Measurements from ENCODE around the gene AQP12A. TPM values are rescaled to one million over a fixed set of nuclear protein-coding genes. Genes with fewer than 3 reads are reported as not detected.
"Not testable (repeated sequence)": the region's sequence is repeated elsewhere in the genome, so short reads cannot be mapped to it uniquely, and the experiment has no call there.

Gene AQP12A
- total and polyA plus RNA-seq, 12 donors: not detected

DNA sequence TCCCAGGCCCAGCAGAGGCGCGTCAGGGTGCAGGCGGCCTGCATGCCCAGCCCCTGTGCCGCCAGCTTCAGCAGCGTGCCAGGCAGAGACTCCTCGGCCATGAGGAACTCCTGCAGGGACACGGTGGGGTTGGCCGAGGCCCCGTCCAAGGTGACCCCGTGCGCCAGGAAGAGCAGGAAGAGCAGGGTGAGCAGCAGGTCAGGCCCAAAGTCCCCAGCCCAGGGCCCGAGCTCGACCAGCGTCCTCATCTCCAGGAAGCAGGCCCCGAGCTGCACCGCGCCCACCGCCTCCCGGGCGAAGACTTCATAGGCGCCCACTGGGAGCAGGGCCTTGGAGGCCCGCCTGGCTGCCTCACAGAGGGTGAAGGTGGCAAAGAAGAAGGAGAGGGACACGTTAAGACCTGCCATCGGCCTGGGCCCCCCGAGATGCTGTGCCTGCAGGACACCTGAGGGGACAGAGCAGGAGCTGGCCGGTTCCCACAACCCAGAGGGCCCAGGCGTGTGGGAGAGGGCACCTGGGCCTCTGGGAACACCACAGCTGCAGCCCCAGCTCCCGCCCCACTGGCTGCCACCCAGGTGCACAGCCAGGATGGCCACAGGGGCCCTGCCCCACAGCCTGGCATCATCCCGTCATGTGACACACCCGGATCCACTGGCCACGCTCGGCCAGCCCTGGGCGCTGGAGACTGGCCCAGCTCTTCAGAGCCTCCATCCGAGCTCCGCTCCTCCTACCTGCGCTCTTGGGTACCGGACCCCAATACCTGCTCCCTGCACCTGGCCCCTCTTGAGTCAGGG lies 9.0 kb upstream of the AQP12A start, which contains the start of gene AQP12B:
AQP12B (minus strand) TSS at position 455 of the 794 bp plus-strand sequence; CDS start at position 407, 48 bp downstream.
- WGBS, 4 donors: 76 to 96% (median 84%) methylated on average over 12 to 34 of the region's 37 CpGs
- H3K4me3 ChIP-seq; intact Hi-C loops (cut with DNase I); H3K27ac ChIP-seq; DNase-seq; H3K27me3 ChIP-seq; H3K4me1 ChIP-seq (replicated peaks in 1 of 2); H3K36me3 ChIP-seq (replicated peaks in 1 of 2); H3K9me3 ChIP-seq (replicated peaks in 1 of 3): not testable (repeated sequence)

DNA sequence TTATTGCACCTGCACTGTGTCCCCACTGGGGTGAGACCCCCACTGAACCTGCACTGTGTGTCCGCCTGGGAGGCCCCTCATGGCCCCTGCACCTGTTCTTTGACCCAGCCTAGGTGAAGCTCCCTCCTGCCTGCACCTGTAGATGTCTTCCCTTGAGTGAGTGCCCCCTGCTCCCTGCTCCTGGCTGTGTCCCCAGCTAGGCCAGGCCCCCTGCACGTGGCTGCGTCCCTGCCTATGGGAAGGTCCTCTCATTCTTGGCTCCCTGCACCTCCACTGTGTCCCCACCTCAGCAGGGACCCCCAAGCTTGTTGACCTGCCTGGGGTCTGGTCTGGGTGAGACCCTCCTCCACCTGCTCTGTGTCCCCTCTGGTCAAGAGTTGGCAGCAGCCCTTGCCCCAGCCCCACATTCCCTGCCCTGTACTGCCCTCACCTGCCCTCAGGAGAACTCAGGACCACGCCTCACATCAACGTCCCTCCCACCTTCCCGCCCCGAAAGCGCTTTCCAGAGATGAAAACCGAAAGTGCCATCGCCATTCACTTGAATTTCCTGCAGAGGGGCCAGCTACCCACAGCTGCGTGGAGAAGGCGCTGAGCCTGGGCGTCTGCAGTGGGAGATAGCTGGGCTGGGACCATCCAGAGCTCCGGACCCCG lies 8.2 kb upstream of the AQP12A start:
- H3K4me1 ChIP-seq (replicated peaks in 1 of 2); H3K27me3 ChIP-seq; H3K9me3 ChIP-seq (replicated peaks in 1 of 3); DNase-seq; intact Hi-C loops (cut with DNase I); H3K4me3 ChIP-seq; H3K36me3 ChIP-seq (replicated peaks in 1 of 2); H3K27ac ChIP-seq: not testable (repeated sequence)
- WGBS, 4 donors: 70 to 90% (median 77%) methylated on average over 2 to 4 of the region's 15 CpGs

DNA sequence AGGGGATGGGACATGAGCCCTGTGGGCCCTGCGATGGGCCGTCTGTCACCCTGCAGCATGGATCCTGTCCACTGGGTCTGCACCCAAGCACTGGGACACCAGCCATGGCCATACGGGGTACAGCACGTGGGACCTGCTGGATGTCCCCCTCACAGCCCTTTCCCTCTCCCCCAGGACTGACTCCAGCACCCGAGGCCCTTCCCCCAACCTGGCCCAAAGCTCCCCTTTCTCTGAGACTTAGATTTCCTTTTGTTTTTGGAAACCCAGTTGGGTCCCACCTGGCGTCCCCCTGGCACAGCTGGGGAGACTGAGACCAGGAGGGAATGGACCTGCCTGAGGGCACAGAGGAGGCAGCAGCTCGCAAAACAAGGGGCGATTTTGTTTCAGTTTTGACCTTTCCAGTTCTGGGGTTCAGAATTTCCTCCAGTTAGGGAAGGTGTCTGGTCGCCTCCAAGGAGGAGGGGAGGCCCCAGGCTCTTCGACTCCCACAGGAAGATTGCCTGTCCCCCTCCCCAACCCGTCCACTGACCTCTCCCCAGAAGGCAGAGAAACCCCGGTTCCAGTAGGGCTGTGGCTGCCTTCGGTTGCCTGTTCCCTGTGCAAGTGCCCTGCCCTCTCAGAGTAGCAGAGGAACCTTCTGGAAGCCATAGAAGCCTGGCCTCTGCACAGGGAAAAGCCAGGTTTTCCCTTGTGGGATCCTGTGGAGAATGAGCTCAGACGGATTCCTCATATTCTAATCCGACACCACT lies 7.5 kb upstream of the AQP12A start:
- H3K4me1 ChIP-seq (replicated peaks in 1 of 2); H3K4me3 ChIP-seq; H3K36me3 ChIP-seq (replicated peaks in 1 of 2); H3K27me3 ChIP-seq; intact Hi-C loops (cut with DNase I); H3K9me3 ChIP-seq (replicated peaks in 1 of 3); H3K27ac ChIP-seq; DNase-seq: not testable (repeated sequence)
- WGBS, 4 donors: 61 to 76% (median 68%) methylated on average over 11 to 15 of the region's 15 CpGs

DNA sequence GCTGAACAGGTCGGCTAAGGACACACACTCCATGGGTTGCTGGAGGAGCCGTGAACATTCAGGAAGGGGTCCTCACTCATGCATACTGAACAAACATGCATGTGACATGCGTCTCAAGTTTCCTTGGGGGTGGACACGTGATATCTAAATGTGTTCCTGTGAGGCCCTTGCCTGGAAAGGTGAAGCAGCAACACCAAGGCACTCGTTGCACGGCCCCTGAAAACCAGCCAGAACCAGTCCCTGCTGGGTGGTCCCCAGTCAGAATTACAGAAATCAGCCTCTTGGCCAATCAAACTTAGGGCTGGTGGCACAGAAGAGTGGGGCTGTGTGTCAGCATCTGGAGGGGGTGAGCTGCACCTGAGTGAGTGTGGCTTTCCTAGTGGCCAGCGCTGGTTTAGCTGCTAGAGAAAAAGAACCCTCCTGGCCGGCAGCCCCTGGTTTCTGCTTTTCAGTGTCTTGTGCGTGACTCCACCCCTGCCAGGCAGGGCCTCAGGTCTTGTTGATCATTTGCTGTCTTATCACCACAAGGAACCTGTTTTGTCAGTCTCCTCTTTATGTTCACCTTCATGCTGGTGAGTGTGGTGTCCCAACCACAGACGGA lies 5.8 kb upstream of the AQP12A start:
- no peak overlapping the region for H3K27ac ChIP-seq
- H3K4me1 ChIP-seq (replicated peaks in 1 of 2): no peaks in the 10 kb centered on the region
- DNase-seq: no peak
- TF ChIP-seq, protein P1, sequence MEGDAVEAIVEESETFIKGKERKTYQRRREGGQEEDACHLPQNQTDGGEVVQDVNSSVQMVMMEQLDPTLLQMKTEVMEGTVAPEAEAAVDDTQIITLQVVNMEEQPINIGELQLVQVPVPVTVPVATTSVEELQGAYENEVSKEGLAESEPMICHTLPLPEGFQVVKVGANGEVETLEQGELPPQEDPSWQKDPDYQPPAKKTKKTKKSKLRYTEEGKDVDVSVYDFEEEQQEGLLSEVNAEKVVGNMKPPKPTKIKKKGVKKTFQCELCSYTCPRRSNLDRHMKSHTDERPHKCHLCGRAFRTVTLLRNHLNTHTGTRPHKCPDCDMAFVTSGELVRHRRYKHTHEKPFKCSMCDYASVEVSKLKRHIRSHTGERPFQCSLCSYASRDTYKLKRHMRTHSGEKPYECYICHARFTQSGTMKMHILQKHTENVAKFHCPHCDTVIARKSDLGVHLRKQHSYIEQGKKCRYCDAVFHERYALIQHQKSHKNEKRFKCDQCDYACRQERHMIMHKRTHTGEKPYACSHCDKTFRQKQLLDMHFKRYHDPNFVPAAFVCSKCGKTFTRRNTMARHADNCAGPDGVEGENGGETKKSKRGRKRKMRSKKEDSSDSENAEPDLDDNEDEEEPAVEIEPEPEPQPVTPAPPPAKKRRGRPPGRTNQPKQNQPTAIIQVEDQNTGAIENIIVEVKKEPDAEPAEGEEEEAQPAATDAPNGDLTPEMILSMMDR (IDR thresholded peaks at IDR 0.05): no peak
- TF ChIP-seq POLR2A (IDR thresholded peaks at IDR 0.05): no peak
- no peaks in the 10 kb centered on the region for H3K27me3 ChIP-seq
- no peak overlapping the region for H3K4me3 ChIP-seq
- whole genome bisulfite sequencing, 4 donors: 73 to 85% (median 79%) methylated on average over 3 to 10 of the region's 10 CpGs
- no peaks in the 10 kb centered on the region for H3K9me3 ChIP-seq (replicated peaks in 1 of 3)
- H3K36me3 ChIP-seq (replicated peaks in 1 of 2): no peaks in the 10 kb centered on the region
- intact Hi-C loops (cut with DNase I): no loop called here

DNA sequence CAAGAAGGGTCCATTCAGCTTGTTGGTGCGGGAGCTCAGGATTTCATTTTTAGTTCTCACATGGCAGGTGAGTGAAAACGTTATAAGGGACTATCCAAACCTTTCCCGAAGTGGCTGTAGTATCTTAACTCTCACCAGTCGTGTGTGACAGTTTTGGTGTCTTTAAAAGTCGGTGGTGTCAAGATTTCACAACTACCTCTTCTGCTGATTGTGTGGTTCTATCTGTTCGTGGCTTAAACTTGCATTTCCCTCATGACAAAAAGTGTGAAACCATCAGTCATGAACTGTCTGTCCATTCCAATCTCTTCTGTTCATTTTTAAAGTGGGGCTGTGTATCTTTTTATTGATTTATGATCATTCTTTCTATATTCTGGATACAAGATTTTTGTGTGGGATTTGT lies 5.2 kb upstream of the AQP12A start:
- WGBS, 4 donors: 49 to 72% (median 61%) methylated on average over 6 of the region's 6 CpGs

More for the DNA sequence above, 5.2 kb upstream of the AQP12A start:
- Histone ChIP-seq H3K27ac (no peak overlapping the region), H3K27me3 (no peaks in the 10 kb centered on the region), H3K36me3 (replicated peaks in 1 of 2) (no peaks in the 10 kb centered on the region), H3K9me3 (replicated peaks in 1 of 3) (no peaks in the 10 kb centered on the region), H3K4me3 (no peak overlapping the region), H3K4me1 (replicated peaks in 1 of 2) (no peaks in the 10 kb centered on the region)
- intact Hi-C loops (cut with DNase I): no loop called here
- no peak for TF ChIP-seq POLR2A (IDR thresholded peaks at IDR 0.05)
- TF ChIP-seq, protein P1 (IDR thresholded peaks at IDR 0.05): no peak
- DNase-seq: no peak

Measured in adrenal gland (tissue), 12 donors.